GM10248 (cell line): ENCODE results near the gene FBXW7.

Experiments used
- CTCF ChIA-PET: fragments of 300-600 bp; sonication (Branson Sonifier 250); formaldehyde crosslinking; extraction: SDS; loops from one replicate; lab custom pipeline; 2021; ENCODE audit warnings: antibody characterized with exemption; lab: Yijun Ruan, JAX
- POLR2A ChIA-PET: fragments of 350-650 bp; sonication (Branson Sonifier 250); formaldehyde crosslinking; extraction: SDS; loops from one replicate; lab custom pipeline; 2020; ENCODE audit warnings: antibody characterized with exemption; lab: Yijun Ruan, JAX
- DNase-seq: peaks from one replicate; pipeline ENCODE4 v3.0.0; 2012; ENCODE audit errors: extremely low spot score
- TF ChIP-seq, protein P1 (sequence below): IDR thresholded peaks from 2 replicates; pipeline ENCODE4 v1.5.1; 2012; ENCODE audit warnings: mild to moderate bottlenecking, low read depth; ENCODE audit errors: extremely low read depth, missing control alignments, control extremely low read depth

The FBXW7 gene

DNA sequence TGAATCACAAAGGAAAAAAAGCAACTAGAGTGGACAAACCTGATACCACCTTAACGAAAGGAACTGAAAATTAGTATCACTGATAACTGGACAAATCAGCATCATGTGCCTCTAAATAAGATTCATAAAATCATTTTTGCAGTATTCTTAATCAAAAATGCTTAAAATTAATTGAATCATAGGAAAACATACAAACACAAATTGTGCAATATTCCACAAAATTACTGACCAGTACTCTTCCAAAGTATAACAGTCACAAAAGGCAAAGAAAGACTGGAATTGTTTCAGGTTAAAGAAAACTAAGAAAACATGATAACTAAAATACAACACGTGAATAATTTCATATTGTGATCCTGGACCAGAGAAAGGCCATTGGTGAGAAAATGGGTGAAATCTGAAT lies 27.1 kb downstream of the FBXW7 start:
- no peak for DNase-seq
- TF ChIP-seq, protein P1, sequence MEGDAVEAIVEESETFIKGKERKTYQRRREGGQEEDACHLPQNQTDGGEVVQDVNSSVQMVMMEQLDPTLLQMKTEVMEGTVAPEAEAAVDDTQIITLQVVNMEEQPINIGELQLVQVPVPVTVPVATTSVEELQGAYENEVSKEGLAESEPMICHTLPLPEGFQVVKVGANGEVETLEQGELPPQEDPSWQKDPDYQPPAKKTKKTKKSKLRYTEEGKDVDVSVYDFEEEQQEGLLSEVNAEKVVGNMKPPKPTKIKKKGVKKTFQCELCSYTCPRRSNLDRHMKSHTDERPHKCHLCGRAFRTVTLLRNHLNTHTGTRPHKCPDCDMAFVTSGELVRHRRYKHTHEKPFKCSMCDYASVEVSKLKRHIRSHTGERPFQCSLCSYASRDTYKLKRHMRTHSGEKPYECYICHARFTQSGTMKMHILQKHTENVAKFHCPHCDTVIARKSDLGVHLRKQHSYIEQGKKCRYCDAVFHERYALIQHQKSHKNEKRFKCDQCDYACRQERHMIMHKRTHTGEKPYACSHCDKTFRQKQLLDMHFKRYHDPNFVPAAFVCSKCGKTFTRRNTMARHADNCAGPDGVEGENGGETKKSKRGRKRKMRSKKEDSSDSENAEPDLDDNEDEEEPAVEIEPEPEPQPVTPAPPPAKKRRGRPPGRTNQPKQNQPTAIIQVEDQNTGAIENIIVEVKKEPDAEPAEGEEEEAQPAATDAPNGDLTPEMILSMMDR = no peak
- POLR2A ChIA-PET = no interaction called here
- CTCF ChIA-PET = interaction anchor here (1.1 to 2.8 kb wide), 3 partner anchors 8 to 130 kb away, joined by 3 to 19 read pairs (median 3); no protein-coding TSS in a partner anchor

DNA sequence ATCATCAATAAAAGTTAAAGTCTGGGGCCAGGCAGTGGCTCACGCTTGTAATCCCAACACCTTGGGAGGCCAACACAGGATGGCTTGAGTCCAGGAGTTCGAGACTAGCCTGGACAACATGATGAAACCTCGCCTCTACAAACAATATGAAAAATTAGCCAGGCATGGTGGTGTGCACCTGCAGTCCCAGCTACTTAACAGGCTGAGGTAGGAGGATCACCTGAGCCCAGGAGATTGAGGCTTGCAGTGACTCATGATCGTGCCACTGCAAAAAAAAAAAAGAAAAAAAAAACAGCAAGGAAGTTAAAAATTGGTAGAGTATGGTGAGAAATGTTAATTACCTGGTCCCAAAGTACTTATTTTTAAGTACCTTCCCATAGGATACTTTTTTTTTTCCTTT lies 27.5 kb downstream of the FBXW7 start:
- ChIA-PET CTCF (interaction anchor here (1.3 kb wide), 1 partner anchor 10 kb away, joined by 3 read pairs; no protein-coding TSS in a partner anchor), POLR2A (no interaction called here)
- DNase-seq = no peak
- TF ChIP-seq, protein P1 = no peak

DNA sequence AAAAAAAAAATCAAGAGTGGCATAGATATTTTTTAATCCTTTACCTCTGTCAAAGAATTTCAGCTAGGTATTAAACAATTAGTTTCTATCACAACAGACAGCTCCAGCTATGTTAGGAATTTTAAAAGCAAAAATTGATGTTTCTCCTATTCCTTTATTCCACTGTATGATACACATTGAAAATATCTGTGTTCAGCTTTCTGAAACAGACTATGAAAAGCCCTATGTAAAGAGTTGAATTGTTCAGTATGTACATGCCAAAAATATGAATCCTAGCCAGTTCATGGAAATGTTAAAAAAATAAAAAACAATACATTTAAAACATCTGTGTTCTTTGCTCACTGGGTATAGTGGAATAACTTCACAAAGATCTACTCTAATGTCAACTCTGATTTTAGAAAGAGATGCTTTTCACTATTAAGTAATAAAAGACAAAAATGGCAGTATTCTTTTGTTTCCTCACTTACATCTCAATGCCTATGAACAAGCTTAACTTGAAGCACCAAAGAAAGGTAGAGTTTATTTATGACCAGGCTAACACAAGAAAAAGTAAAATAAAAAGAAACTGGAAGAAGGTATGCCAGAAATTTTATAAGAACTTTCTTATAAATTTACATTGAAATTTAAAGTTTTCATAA lies 32.1 kb downstream of the FBXW7 start:
- ChIA-PET POLR2A (interaction anchor here (0.6 kb wide), 1 partner anchor 128 kb away, joined by 11 read pairs; no protein-coding TSS in a partner anchor), CTCF (interaction anchor here (0.9 to 12.4 kb wide), 7 partner anchors 12 to 275 kb away, joined by 3 to 151 read pairs (median 4); partner anchors contain the start of genes ARFIP1 and TIGD4)
- TF ChIP-seq, protein P1 = no peak
- no peak for DNase-seq

DNA sequence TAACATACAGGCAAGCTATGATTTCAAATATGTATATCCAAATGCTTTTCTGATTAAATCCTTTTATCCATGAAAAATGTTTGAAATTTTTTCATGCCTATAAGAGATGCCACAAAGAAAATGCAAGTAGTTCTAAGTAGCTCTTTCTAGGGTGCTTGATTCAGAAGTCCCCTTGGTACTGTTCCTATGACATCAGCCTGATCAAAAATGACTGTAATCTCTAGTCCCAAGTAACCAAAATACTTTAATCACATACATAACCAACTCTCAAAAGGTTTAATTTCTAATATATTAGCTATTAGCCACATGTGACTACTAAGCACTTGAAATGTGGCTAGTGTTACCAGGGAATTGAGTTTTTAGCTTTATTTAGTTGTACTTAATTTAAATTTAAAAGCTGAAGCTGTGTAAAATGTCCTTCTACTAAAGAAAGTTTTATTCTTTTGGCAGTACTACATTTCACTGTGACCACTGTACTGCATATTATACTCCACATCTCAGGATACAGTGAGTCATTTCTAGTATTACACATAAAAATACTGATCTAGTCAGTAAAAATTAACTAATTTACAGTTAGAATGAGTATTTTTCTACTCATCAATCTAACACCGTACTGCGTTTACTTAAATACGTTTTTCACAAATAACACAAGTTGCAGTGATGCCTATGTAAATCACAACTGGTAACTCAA lies 33.9 kb downstream of the FBXW7 start:
- ChIA-PET POLR2A (interaction anchor here (1.0 kb wide), 1 partner anchor 38 kb away, joined by 3 read pairs; no protein-coding TSS in a partner anchor), CTCF (interaction anchor here (0.9 to 12.4 kb wide), 49 partner anchors 8 to 277 kb away, joined by 3 to 151 read pairs (median 7); partner anchors contain the start of genes ARFIP1, FBXW7, TIGD4 and TMEM154)
- TF ChIP-seq, protein P1 = no peak
- DNase-seq = peak; percentile 26

DNA sequence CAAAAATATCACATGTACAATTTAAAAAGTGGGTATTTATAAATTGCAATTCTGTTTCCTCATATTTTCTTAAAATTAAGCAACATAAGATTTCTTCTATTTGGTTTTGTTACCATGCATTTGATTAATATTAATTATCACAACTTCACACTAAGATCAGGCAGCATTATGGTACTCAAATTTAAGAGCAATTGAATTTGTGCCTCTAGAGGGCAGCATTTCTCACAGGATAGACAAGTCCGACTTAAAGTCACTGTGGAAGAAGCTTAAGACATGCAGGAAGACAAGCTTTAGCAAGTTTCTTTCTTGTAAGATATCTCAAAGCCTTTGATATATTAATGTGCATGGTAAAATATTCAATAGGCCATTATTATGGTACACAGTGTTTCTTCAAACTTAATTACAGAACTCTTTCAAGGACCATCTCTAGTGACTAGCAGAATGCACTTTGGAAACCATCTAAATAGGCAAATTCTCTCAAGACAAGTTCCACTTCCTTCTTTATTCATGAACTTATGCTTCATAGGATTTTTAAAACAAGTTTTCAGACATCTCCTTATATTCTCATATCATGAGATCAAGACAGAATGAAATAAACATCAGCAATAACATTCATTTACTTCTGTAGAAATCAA lies 35.0 kb downstream of the FBXW7 start:
- POLR2A ChIA-PET = interaction anchor here (1.0 kb wide), 1 partner anchor 39 kb away, joined by 3 read pairs; no protein-coding TSS in a partner anchor
- TF ChIP-seq, protein P1 = peak; percentile 83
- DNase-seq = peak; percentile 46
- CTCF ChIA-PET = interaction anchor here (0.6 to 12.4 kb wide), 61 partner anchors 9 to 278 kb away, joined by 3 to 151 read pairs (median 5); partner anchors contain the start of genes ARFIP1, FBXW7, TIGD4 and TMEM154

DNA sequence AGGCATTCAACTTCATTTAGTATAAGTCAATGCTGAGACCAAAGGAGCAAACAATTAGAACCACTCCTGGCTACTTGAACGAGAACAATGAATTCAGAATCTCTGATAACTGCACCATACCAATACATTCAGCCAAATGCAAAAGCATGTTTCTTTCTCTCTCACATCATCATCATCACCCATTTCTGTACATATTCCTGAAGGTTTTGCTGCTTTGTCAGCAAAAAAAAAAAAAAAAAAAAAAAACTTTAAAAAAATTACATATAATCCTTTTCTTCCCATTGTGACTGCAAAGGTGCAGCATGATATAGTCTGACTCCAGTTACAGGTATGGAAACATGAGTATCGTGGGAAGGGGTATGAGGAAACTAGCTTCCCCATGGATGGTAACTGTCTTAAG lies 35.6 kb downstream of the FBXW7 start:
- DNase-seq = no peak
- ChIA-PET POLR2A (no interaction called here), CTCF (interaction anchor here (1.0 to 12.4 kb wide), 27 partner anchors 9 to 236 kb away, joined by 3 to 151 read pairs (median 7); no protein-coding TSS in a partner anchor)
- TF ChIP-seq, protein P1 = no peak
